Mesodermal cell (in vitro differentiated cells): ENCODE measurements around the gene SPOCK2.
"Not testable (repeated sequence)": the region's sequence is repeated elsewhere in the genome, so short reads cannot be mapped to it uniquely, and the experiment has no call there.

Experiments
- H3K27ac ChIP-seq: 2 replicates; pipeline ENCODE4 v1.7.0; 2013; ENCODE audit warnings: mild to moderate bottlenecking, low read depth, low read length, moderate library complexity; ENCODE audit not compliant: severe bottlenecking
- H3K36me3 ChIP-seq: 2 replicates; pipeline ENCODE4 v1.7.1; 2013; ENCODE audit warnings: mild to moderate bottlenecking, low read length, moderate library complexity; ENCODE audit not compliant: control insufficient read depth, insufficient read depth
- H3K4me1 ChIP-seq: one replicate; pipeline ENCODE4 v1.7.1; 2013; ENCODE audit warnings: mild to moderate bottlenecking, low read length; ENCODE audit not compliant: insufficient read depth, control insufficient read depth, poor library complexity, severe bottlenecking
- H3K4me3 ChIP-seq: 2 replicates; pipeline ENCODE4 v1.7.0; 2013; ENCODE audit warnings: low read length, control low read depth, mild to moderate bottlenecking; ENCODE audit not compliant: insufficient read depth, poor library complexity, severe bottlenecking; ENCODE audit errors: extremely low read depth
- H3K9me3 ChIP-seq: 2 replicates; pipeline ENCODE4 v1.7.1; 2013; ENCODE audit warnings: mild to moderate bottlenecking, low read length, moderate library complexity; ENCODE audit not compliant: control insufficient read depth
- WGBS, 2 experiments: methylation state at CpG; one replicate each; pipeline ENCODE4 v1.1.5; 2013; ENCODE audit warnings: missing lambda C conversion rate in 2 of 2; ENCODE audit not compliant: insufficient coverage in 2 of 2; 5-methylcytosine and 5-hydroxymethylcytosine counted together

The SPOCK2 gene

DNA sequence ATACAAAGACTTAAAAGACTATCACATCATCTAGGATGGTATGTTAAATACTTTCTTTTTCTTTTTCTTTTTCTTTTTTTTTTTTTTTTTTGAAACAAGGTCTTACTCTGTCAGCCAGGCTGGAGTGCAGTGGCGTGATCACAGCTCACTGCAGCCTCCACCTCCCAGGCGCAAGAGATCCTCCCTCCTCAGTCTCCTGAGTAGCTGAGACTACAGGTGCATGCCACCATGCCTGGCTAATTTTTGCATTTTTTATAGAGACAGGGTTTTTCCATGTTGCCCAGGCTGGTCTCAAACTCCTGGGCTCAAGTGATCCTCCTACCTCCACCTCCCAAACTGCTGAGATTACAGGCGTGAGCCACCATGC lies 19.6 kb upstream of the SPOCK2 start:
- H3K4me1 ChIP-seq, H3K4me3 ChIP-seq, H3K27ac ChIP-seq, H3K36me3 ChIP-seq, H3K9me3 ChIP-seq: not testable (repeated sequence)
- WGBS, 2 experiments: 92% methylated on average over 2 of the region's 3 CpGs; no CpG with 5 or more reads in 1 of the 2 experiments

DNA sequence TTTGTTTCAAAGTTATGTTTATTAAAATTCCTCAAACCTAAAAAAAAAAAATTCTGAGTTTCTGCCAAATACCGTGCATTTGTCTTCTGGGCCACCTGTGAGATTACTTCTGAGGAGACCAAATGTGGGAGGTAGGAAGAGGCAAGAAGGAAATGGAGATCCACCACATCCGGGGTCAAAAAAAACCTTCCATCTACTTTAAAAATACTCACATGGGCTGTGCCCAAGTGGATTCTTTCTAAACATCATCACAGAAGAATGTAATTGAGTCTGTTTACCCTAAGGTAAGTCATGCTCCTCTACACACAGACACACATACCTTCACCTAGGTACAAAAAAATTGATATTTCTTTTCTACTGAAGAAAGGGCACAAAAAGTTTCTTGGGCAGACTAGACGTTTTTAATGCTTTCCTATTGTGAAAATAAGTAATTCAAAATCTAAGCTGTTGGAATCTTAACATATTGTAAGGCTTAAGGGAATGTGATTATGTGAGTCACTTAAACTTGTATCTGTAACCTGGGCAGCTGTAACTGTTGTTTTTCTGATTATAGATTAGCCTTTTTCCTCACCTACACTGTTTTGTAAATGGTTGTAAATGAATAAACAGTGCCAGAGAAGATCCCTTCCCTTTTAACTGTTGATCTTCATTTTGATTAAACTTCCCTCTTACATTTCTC lies 19.1 kb upstream of the SPOCK2 start:
- Histone ChIP-seq H3K9me3 (no peaks in the 10 kb centered on the region), H3K4me3 (no peak overlapping the region), H3K27ac (no peak overlapping the region), H3K36me3 (no peaks in the 10 kb centered on the region), H3K4me1 (peaks cover 7% of the 10 kb centered on the region)
- 80% methylated on average over 1 of the region's 3 CpGs; no CpG with 5 or more reads in 1 of the 2 experiments for WGBS, 2 experiments

DNA sequence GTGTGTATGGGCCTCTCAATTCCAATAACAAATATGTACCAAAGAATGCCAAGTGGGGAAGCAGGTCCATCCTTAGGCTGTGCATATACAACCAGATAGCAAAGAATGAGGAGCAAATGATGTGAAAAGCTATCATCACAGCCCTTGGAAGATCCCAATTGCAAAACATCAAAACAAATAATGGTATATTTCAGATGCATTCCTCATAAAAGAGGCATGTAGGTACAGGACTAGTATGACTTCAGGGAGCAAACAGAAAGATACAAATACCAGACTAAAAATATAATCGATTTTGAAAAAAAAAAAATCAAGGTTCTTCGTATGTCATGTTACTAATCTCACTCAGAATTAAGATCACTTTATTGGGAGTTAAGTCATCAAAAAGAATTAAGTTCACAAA lies 18.5 kb upstream of the SPOCK2 start:
- peaks cover 4% of the 10 kb centered on the region for H3K36me3 ChIP-seq
- H3K4me3 ChIP-seq: no peak overlapping the region
- H3K4me1 ChIP-seq: peaks cover 7% of the 10 kb centered on the region
- H3K27ac ChIP-seq: no peak overlapping the region
- WGBS, 2 experiments: no CpG with 5 or more reads among the region's 2 CpGs
- no peaks in the 10 kb centered on the region for H3K9me3 ChIP-seq

DNA sequence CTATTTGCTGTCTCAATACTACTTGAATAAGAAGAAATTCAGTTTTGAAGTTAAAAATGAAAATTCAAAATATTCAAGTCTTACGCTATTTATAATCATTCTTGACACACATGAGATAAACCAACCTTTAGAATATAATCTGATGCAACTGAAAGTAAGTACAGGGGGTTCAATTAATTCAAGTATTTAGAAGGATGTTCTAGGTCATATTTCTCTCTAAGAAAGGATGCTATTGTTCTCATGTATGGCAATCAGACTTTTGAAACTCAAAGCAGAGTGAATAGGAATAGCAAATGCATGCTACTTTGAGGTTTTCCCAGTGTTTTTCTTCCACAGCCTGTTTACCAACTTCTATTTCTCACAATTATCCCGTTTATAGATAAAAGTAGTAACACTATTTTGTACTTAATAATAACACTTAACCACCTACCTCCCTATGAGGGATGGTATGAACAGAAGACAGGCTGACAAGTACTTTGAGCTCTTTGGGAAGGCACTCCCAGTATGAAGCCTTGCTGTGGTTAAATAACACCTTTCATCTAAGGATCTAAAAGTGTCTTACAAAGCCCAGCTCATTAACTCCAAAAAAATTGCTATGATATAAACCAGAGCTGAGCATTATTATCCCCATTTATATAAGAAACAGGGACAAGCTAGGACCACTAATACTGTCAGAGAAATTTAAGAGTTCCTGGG lies 18.0 kb upstream of the SPOCK2 start:
- Histone ChIP-seq H3K9me3 (no peaks in the 10 kb centered on the region), H3K27ac (no peak overlapping the region), H3K4me1 (peaks cover 7% of the 10 kb centered on the region), H3K4me3 (no peak overlapping the region), H3K36me3 (peaks cover 9% of the 10 kb centered on the region)
- no CpG with 5 or more reads among the region's 2 CpGs for WGBS, 2 experiments

DNA sequence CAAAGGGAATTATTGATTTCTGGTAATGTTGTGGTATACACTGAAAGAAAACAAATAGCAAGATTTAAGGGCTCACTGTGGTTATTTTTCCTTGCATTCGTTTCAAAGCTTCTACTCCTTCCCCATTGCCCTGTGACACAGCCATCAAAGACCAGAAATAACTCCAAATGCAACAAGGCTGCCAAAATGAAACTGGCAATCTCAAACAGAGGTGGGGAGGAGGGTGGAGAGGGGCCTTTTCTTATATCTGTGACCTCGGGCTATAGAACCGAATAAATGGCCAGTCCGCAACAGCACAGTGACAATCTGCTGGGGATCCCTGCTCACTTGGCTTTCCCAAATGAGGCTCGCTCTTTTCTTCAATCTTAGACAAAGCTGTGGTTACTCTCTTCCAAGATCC lies 17.4 kb upstream of the SPOCK2 start:
- peaks cover 11% of the 10 kb centered on the region for H3K36me3 ChIP-seq
- no peak overlapping the region for H3K4me3 ChIP-seq
- peaks cover 7% of the 10 kb centered on the region for H3K4me1 ChIP-seq
- no peak overlapping the region for H3K27ac ChIP-seq
- no peaks in the 10 kb centered on the region for H3K9me3 ChIP-seq
- WGBS, 2 experiments: 85 to 93% methylated on average over 4 of the region's 5 CpGs

DNA sequence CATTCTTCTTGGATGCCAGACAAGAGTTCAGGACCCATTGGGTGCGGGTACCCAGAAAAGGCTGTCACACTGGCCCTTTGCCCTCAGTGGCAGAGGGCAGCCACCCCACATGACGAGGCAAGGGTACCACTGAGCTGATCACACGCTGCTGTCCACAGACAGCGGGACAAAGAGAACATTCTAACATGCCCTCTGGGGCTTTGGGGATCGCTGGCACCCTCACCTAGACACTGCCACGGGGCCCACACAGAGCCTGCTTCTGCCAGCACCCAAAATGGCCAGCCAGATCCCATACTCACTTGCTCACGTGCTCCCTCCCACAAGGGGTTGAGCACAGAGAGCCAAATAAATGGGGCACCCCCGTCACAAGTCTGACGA lies 16.7 kb upstream of the SPOCK2 start:
- H3K9me3 ChIP-seq: no peaks in the 10 kb centered on the region
- H3K4me3 ChIP-seq: no peak overlapping the region
- peaks cover 11% of the 10 kb centered on the region for H3K36me3 ChIP-seq
- H3K27ac ChIP-seq: no peak overlapping the region
- H3K4me1 ChIP-seq: peaks cover 7% of the 10 kb centered on the region
- 96 to 98% methylated on average over 5 to 6 of the region's 9 CpGs for WGBS, 2 experiments

DNA sequence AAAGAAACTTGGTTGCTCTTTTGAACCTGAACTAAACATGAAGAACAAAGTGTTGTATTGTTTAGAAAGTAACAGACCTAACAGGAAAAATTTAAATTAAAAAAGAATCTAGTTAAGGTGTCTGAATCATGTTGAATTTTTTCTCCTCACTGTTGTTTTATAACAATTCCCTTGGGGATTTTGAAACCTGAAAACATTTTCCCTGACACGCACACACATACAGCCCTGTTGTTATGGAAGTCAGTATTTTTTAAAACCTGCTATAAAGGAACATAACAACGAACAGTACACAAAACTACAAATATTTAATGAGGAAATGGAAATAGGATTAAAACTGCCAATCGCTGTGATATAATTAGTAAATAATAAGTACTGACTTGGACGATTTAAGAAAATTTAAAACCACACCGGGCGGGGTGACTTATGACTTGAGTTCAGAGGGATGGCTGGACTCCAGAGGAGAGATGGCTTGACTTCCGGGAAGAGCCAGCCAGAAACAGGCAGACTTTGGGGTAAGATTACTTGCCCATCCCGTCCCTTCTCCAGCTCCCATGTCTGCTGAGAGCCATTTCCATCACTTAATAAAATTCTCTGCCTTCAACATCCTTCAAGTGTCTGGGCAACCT lies 16.2 kb upstream of the SPOCK2 start:
- Histone ChIP-seq H3K4me3 (no peak overlapping the region), H3K4me1 (peaks cover 5% of the 10 kb centered on the region), H3K9me3 (no peaks in the 10 kb centered on the region), H3K36me3 (peaks cover 11% of the 10 kb centered on the region), H3K27ac (no peak overlapping the region)
- WGBS, 2 experiments: 95 to 100% methylated on average over 5 of the region's 8 CpGs

DNA sequence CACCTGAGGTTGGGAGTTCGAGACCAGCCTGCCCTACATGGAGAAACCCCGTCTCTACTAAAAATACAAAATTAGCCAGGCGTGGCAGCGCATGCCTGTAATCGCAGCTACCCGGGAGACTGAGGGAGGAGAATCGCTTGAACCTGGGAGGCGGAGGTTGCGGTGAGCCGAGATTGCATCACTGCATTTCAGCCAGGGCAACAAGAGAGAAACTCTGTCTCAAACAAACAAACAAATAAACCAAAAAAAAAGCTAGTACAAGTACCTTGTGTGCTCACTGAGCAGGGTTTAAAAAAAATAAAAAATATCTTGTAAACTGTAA lies 11.2 kb upstream of the SPOCK2 start:
- no peak overlapping the region for H3K27ac ChIP-seq
- no peak overlapping the region for H3K4me3 ChIP-seq
- peaks cover 29% of the 10 kb centered on the region for H3K4me1 ChIP-seq
- H3K9me3 ChIP-seq: no peaks in the 10 kb centered on the region
- WGBS, 2 experiments: 98 to 100% methylated on average over 3 to 5 of the region's 10 CpGs
- H3K36me3 ChIP-seq: peaks cover 19% of the 10 kb centered on the region

DNA sequence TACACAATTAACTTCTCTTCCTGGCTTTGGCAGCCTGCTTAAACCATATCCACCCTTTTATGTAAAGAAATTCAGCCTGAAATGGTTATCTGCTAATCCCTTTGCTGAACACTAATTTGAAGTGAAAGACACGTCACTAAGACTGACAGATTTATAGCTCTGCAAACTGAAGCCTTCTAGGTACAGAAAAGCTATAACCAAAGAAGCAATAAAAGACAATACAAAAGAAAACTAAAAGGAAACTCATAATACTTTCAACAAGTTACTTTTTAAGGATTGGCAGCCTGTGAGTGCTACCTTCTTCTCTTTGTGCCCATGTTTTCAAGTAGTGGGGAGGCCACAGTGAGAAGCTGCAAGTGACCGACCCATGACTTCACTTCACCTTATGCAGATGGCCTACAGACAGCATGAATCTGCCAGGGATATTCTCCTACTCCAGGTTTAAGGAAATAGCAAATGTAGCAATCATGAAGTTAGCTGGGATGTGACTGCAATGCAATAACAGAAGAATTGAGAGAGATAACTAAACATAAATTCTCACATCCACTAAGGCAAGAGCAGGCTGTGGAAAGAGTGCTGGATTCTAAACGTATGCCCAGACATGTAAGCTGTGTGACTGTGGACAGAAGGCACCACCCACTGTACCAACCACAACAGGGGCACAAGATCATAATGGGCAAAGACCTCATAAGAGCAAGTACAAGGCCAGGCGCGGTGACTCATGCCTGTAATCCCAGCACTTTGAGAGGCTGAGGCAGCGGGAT lies 10.7 kb upstream of the SPOCK2 start:
- Histone ChIP-seq H3K4me3 (no peak overlapping the region), H3K4me1 (peaks cover 29% of the 10 kb centered on the region), H3K36me3 (peaks cover 19% of the 10 kb centered on the region), H3K27ac (no peak overlapping the region), H3K9me3 (no peaks in the 10 kb centered on the region)
- 96 to 98% methylated on average over 4 of the region's 6 CpGs for WGBS, 2 experiments

DNA sequence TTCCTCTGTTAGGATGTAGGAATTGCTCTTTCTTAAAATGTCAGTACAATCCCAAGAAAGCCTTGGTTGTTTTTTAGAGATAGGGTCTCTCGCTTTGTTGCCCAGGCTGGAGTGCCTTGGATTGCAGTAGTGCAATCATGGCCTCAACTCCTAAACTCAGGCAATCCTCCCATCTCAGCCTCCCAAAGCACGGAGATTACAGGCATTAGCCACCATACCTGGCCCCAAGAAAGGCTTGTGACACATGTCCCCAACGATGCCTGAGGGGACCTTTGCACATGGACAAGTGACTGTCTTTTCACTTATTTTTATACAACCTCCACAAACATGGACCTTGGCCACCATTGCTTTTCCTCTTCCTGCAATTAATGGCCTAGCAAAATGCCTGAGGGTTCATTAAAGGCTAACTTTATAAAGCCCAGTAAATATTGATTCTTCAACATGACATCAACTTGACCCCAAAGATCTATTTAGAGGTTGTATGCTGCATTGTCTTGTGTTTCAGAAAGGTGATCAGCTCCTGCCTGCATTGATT lies 10.0 kb upstream of the SPOCK2 start:
- 87 to 90% methylated on average over 2 to 3 of the region's 3 CpGs for WGBS, 2 experiments
- Histone ChIP-seq H3K27ac (no peak overlapping the region), H3K36me3 (peaks cover 19% of the 10 kb centered on the region), H3K4me3 (no peak overlapping the region), H3K4me1 (peaks cover 29% of the 10 kb centered on the region), H3K9me3 (no peaks in the 10 kb centered on the region)
